ENCODE data around the gene CREB5. TPM values are rescaled to one million over a fixed set of nuclear protein-coding genes. Genes with fewer than 3 reads are reported as not detected.

The CREB5 gene
- total RNA-seq, 2 donors from 2014 or later, result 0.72 TPM; not detected in 1

- Mint-ChIP-seq H3K9me3 (no peaks in the 10 kb centered on the region), H3K36me3 (no peaks in the 10 kb centered on the region)
- no peak for ATAC-seq
These were observed 275.9 kb downstream of the CREB5 start for GRCh38 chr7:28688174-28688573.

GRCh38 chr7:28688651-28689050 lies 276.3 kb downstream of the CREB5 start:
- H3K36me3 Mint-ChIP-seq, result no peaks in the 10 kb centered on the region
- no peak for DNase-seq (ENCODE audit: low spot score in 2 of 2)
- H3K27ac Mint-ChIP-seq, result no peak overlapping the region
- no peaks in the 10 kb centered on the region for H3K9me3 Mint-ChIP-seq
- ATAC-seq, result no peak

More at GRCh38 chr7:28688174-28688573, 275.9 kb downstream of the CREB5 start:
- no peak for DNase-seq (ENCODE audit: low spot score in 2 of 2)
- H3K27ac Mint-ChIP-seq, result no peak overlapping the region

- no peak for ATAC-seq
- H3K9me3 Mint-ChIP-seq, result no peaks in the 10 kb centered on the region
These were observed 283.3 kb downstream of the CREB5 start for GRCh38 chr7:28695300-28696295.

GRCh38 chr7:28697913-28698563 lies 285.7 kb downstream of the CREB5 start:
- H3K36me3 Mint-ChIP-seq, result no peaks in the 10 kb centered on the region
- H3K27ac Mint-ChIP-seq, result no peak overlapping the region
- DNase-seq (ENCODE audit: low spot score in 2 of 2), result no peak
- no peaks in the 10 kb centered on the region for H3K9me3 Mint-ChIP-seq
- ATAC-seq, result no peak

More at GRCh38 chr7:28695300-28696295, 283.3 kb downstream of the CREB5 start:
- DNase-seq (ENCODE audit: low spot score in 2 of 2), result no peak
- no peaks in the 10 kb centered on the region for H3K36me3 Mint-ChIP-seq
- no peak overlapping the region for H3K27ac Mint-ChIP-seq

- Mint-ChIP-seq H3K9me3 (no peaks in the 10 kb centered on the region), H3K36me3 (no peaks in the 10 kb centered on the region), H3K27ac (no peak overlapping the region)
- ATAC-seq, result no peak
- DNase-seq (ENCODE audit: low spot score in 2 of 2), result no peak
These were observed 286.5 kb downstream of the CREB5 start for GRCh38 chr7:28698840-28699239.

- ATAC-seq (no peak), DNase-seq (ENCODE audit: low spot score in 2 of 2) (no peak)
- no peaks in the 10 kb centered on the region for H3K9me3 Mint-ChIP-seq
- no peaks in the 10 kb centered on the region for H3K36me3 Mint-ChIP-seq
- H3K27ac Mint-ChIP-seq, result no peak overlapping the region
These were observed 287.8 kb downstream of the CREB5 start for GRCh38 chr7:28700096-28700495.

GRCh38 chr7:28700790-28701203 lies 288.5 kb downstream of the CREB5 start:
- H3K9me3 Mint-ChIP-seq, result no peaks in the 10 kb centered on the region
- H3K27ac Mint-ChIP-seq, result no peak overlapping the region
- ATAC-seq (no peak), DNase-seq (ENCODE audit: low spot score in 2 of 2) (no peak)
- H3K36me3 Mint-ChIP-seq, result no peaks in the 10 kb centered on the region

GRCh38 chr7:28701731-28702130 lies 289.4 kb downstream of the CREB5 start:
- Mint-ChIP-seq H3K27ac (no peak overlapping the region), H3K36me3 (no peaks in the 10 kb centered on the region), H3K9me3 (no peaks in the 10 kb centered on the region)
- ATAC-seq (no peak), DNase-seq (ENCODE audit: low spot score in 2 of 2) (no peak)

- DNase-seq (ENCODE audit: low spot score in 2 of 2), result no peak
- no peaks in the 10 kb centered on the region for H3K9me3 Mint-ChIP-seq
- ATAC-seq, result no peak
- H3K27ac Mint-ChIP-seq, result no peak overlapping the region
- H3K36me3 Mint-ChIP-seq, result no peaks in the 10 kb centered on the region
These were observed 289.9 kb downstream of the CREB5 start for GRCh38 chr7:28702171-28702570.

- ATAC-seq (no peak), DNase-seq (ENCODE audit: low spot score in 2 of 2) (no peak)
- no peak overlapping the region for H3K27ac Mint-ChIP-seq
- H3K36me3 Mint-ChIP-seq, result no peaks in the 10 kb centered on the region
- H3K9me3 Mint-ChIP-seq, result no peaks in the 10 kb centered on the region
These were observed 290.9 kb downstream of the CREB5 start for GRCh38 chr7:28703037-28703765.

GRCh38 chr7:28704706-28705105 lies 292.4 kb downstream of the CREB5 start:
- H3K27ac Mint-ChIP-seq, result no peak overlapping the region
- H3K36me3 Mint-ChIP-seq, result no peaks in the 10 kb centered on the region
- no peaks in the 10 kb centered on the region for H3K9me3 Mint-ChIP-seq
- DNase-seq (ENCODE audit: low spot score in 2 of 2) (no peak), ATAC-seq (no peak)

- no peaks in the 10 kb centered on the region for H3K36me3 Mint-ChIP-seq
These were observed 293.0 kb downstream of the CREB5 start for GRCh38 chr7:28705350-28705749.

GRCh38 chr7:28706584-28706983 lies 294.3 kb downstream of the CREB5 start:
- Mint-ChIP-seq H3K9me3 (no peaks in the 10 kb centered on the region), H3K27ac (no peak overlapping the region), H3K36me3 (no peaks in the 10 kb centered on the region)
- ATAC-seq (no peak), DNase-seq (ENCODE audit: low spot score in 2 of 2) (no peak)

More at GRCh38 chr7:28705350-28705749, 293.0 kb downstream of the CREB5 start:
- no peak overlapping the region for H3K27ac Mint-ChIP-seq
- DNase-seq (ENCODE audit: low spot score in 2 of 2) (no peak), ATAC-seq (no peak)
- no peaks in the 10 kb centered on the region for H3K9me3 Mint-ChIP-seq

GRCh38 chr7:28707291-28707690 lies 295.0 kb downstream of the CREB5 start:
- no peak overlapping the region for H3K27ac Mint-ChIP-seq
- ATAC-seq (no peak), DNase-seq (ENCODE audit: low spot score in 2 of 2) (no peak)
- no peaks in the 10 kb centered on the region for H3K36me3 Mint-ChIP-seq
- H3K9me3 Mint-ChIP-seq, result no peaks in the 10 kb centered on the region

GRCh38 chr7:28708033-28708951 lies 296.0 kb downstream of the CREB5 start:
- H3K9me3 Mint-ChIP-seq, result no peaks in the 10 kb centered on the region
- no peak overlapping the region for H3K27ac Mint-ChIP-seq
- DNase-seq (ENCODE audit: low spot score in 2 of 2) (no peak), ATAC-seq (no peak)
- H3K36me3 Mint-ChIP-seq, result no peaks in the 10 kb centered on the region

- ATAC-seq (no peak), DNase-seq (ENCODE audit: low spot score in 2 of 2) (no peak)
- Mint-ChIP-seq H3K9me3 (no peaks in the 10 kb centered on the region), H3K27ac (no peak overlapping the region), H3K36me3 (no peaks in the 10 kb centered on the region)
These were observed 297.4 kb downstream of the CREB5 start for GRCh38 chr7:28709748-28710147.
